Cardiac fibroblast (primary cell): ENCODE measurements around the gene NUTM2B.
"Not testable (repeated sequence)": the region's sequence is repeated elsewhere in the genome, so short reads cannot be mapped to it uniquely, and the experiment has no call there.

Source experiments
- DNase-seq, 2 donors: peaks; one replicate each; pipeline versions ENCODE4 v3.0.0 to v3.0.0-alpha.2; 2010; ENCODE audit warnings: low read depth in 2 of 2
- H3K4me3 ChIP-seq, 2 donors: replicated peaks in 1 of 2; 1 replicate in 1 of 2; 2 replicates in 1 of 2; pipeline ENCODE4 v1.5.1; 2011; ENCODE audit warnings: low read depth in 2 of 2, low read length in 2 of 2, mild to moderate bottlenecking in 2 of 2, moderate library complexity in 1 of 2

Gene NUTM2B

GRCh38 chr10:79702927-79703326 lies at the start of gene NUTM2B:
TSS of gene NUTM2B (plus strand) at chr10:79703227. CDS start at chr10:79703610, 383 bp downstream.
- not testable (repeated sequence) for DNase-seq, H3K4me3 ChIP-seq

GRCh38 chr10:79663287-79663686 lies 39.7 kb upstream of the NUTM2B start:
- DNase-seq, H3K4me3 ChIP-seq: not testable (repeated sequence)

- DNase-seq, H3K4me3 ChIP-seq: not testable (repeated sequence)
These were observed 38.3 kb upstream of the NUTM2B start for GRCh38 chr10:79664686-79665085.

GRCh38 chr10:79669248-79669788 lies 33.7 kb upstream of the NUTM2B start:
- not testable (repeated sequence) for DNase-seq, H3K4me3 ChIP-seq

- DNase-seq = peak in 1 of 2 donors; percentile 16
- H3K4me3 ChIP-seq = not testable (repeated sequence)
These were observed 28.1 kb upstream of the NUTM2B start for GRCh38 chr10:79674878-79675277.

GRCh38 chr10:79683026-79683883 lies 19.8 kb upstream of the NUTM2B start:
- H3K4me3 ChIP-seq, DNase-seq: not testable (repeated sequence)

- H3K4me3 ChIP-seq, DNase-seq: not testable (repeated sequence)
These were observed 18.9 kb upstream of the NUTM2B start for GRCh38 chr10:79683884-79684720.

GRCh38 chr10:79685044-79685685 lies 17.9 kb upstream of the NUTM2B start:
- not testable (repeated sequence) for H3K4me3 ChIP-seq
- DNase-seq = peak; percentile 44 to 73

- not testable (repeated sequence) for DNase-seq
These were observed 16.4 kb upstream of the NUTM2B start for GRCh38 chr10:79686595-79686994.

GRCh38 chr10:79687406-79688150 lies 15.4 kb upstream of the NUTM2B start:
- not testable (repeated sequence) for H3K4me3 ChIP-seq, DNase-seq

More at GRCh38 chr10:79686595-79686994, 16.4 kb upstream of the NUTM2B start:
- H3K4me3 ChIP-seq = not testable (repeated sequence)

GRCh38 chr10:79688798-79689197 lies 14.2 kb upstream of the NUTM2B start:
- not testable (repeated sequence) for H3K4me3 ChIP-seq, DNase-seq

- H3K4me3 ChIP-seq = not testable (repeated sequence)
These were observed 6.4 kb upstream of the NUTM2B start for GRCh38 chr10:79696596-79696995.

GRCh38 chr10:79697141-79697540 lies 5.9 kb upstream of the NUTM2B start:
- DNase-seq, H3K4me3 ChIP-seq: not testable (repeated sequence)

More at GRCh38 chr10:79696596-79696995, 6.4 kb upstream of the NUTM2B start:
- not testable (repeated sequence) for DNase-seq

- DNase-seq, H3K4me3 ChIP-seq: not testable (repeated sequence)
These were observed 2.6 kb upstream of the NUTM2B start for GRCh38 chr10:79700381-79700944.

- not testable (repeated sequence) for DNase-seq, H3K4me3 ChIP-seq
These were observed 4.0 kb downstream of the NUTM2B start for GRCh38 chr10:79707017-79707416.

GRCh38 chr10:79714976-79715375 lies 11.9 kb downstream of the NUTM2B start:
- not testable (repeated sequence) for H3K4me3 ChIP-seq, DNase-seq
